ENCODE results near the gene SLC36A2.

SLC36A2 gene

DNA sequence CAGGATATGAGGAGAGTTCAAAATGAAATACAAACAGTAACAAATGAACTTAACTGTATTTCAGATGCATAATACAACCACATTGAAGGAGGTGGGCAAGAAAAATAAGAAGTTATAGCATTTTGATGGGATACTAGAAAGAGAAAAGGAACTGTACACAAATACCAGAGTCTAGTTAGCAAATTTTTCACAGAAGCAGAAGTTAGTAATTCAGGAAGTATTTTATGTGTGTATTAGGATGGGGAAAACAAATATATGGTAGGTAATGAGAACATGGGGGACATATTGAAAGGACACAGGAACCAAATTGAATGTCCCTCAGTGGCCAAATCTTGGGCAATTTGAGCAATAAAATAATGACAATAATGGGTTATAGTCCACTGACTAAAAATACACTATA, 76.0 kb downstream of the SLC36A2 start:
- TF ChIP-seq ARNTL (CRISPR knock-in tag; IDR thresholded peaks at IDR 0.05; ENCODE audit: borderline replicate concordance, low read depth) (no peak), BACH2 (CRISPR knock-in tag; IDR thresholded peaks at IDR 0.05; ENCODE audit: borderline replicate concordance) (no peak), RARB (CRISPR knock-in tag; IDR thresholded peaks at IDR 0.05) (no peak), CSDC2 (CRISPR knock-in tag; IDR thresholded peaks at IDR 0.05) (no peak), ISL1 (CRISPR knock-in tag; IDR thresholded peaks at IDR 0.05) (no peak), TOX (CRISPR knock-in tag; IDR thresholded peaks at IDR 0.05; ENCODE audit: borderline replicate concordance) (no peak), ZNF8 (CRISPR knock-in tag; IDR thresholded peaks at IDR 0.05) (no peak), ZNF70 (CRISPR knock-in tag; IDR thresholded peaks at IDR 0.05) (no peak), GLIS3 (CRISPR knock-in tag; IDR thresholded peaks at IDR 0.05) (no peak), PPARA (CRISPR knock-in tag; IDR thresholded peaks at IDR 0.05; ENCODE audit: borderline replicate concordance) (no peak), ZFP30 (CRISPR knock-in tag; IDR thresholded peaks at IDR 0.05) (no peak), SNAI2 (CRISPR knock-in tag; IDR thresholded peaks at IDR 0.05) (no peak), OSR1 (CRISPR knock-in tag; IDR thresholded peaks at IDR 0.05) (no peak)
- TF ChIP-seq, protein P1, sequence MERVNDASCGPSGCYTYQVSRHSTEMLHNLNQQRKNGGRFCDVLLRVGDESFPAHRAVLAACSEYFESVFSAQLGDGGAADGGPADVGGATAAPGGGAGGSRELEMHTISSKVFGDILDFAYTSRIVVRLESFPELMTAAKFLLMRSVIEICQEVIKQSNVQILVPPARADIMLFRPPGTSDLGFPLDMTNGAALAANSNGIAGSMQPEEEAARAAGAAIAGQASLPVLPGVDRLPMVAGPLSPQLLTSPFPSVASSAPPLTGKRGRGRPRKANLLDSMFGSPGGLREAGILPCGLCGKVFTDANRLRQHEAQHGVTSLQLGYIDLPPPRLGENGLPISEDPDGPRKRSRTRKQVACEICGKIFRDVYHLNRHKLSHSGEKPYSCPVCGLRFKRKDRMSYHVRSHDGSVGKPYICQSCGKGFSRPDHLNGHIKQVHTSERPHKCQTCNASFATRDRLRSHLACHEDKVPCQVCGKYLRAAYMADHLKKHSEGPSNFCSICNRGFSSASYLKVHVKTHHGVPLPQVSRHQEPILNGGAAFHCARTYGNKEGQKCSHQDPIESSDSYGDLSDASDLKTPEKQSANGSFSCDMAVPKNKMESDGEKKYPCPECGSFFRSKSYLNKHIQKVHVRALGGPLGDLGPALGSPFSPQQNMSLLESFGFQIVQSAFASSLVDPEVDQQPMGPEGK (CRISPR knock-in tag; IDR thresholded peaks at IDR 0.05; ENCODE audit: borderline replicate concordance): no peak
- TF ChIP-seq, protein P2, sequence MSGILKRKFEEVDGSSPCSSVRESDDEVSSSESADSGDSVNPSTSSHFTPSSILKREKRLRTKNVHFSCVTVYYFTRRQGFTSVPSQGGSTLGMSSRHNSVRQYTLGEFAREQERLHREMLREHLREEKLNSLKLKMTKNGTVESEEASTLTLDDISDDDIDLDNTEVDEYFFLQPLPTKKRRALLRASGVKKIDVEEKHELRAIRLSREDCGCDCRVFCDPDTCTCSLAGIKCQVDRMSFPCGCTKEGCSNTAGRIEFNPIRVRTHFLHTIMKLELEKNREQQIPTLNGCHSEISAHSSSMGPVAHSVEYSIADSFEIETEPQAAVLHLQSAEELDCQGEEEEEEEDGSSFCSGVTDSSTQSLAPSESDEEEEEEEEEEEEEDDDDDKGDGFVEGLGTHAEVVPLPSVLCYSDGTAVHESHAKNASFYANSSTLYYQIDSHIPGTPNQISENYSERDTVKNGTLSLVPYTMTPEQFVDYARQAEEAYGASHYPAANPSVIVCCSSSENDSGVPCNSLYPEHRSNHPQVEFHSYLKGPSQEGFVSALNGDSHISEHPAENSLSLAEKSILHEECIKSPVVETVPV (CRISPR knock-in tag; IDR thresholded peaks at IDR 0.05): no peak
- TF ChIP-seq, protein P3, sequence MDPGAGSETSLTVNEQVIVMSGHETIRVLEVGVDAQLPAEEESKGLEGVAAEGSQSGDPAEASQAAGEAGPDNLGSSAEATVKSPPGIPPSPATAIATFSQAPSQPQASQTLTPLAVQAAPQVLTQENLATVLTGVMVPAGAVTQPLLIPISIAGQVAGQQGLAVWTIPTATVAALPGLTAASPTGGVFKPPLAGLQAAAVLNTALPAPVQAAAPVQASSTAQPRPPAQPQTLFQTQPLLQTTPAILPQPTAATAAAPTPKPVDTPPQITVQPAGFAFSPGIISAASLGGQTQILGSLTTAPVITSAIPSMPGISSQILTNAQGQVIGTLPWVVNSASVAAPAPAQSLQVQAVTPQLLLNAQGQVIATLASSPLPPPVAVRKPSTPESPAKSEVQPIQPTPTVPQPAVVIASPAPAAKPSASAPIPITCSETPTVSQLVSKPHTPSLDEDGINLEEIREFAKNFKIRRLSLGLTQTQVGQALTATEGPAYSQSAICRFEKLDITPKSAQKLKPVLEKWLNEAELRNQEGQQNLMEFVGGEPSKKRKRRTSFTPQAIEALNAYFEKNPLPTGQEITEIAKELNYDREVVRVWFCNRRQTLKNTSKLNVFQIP (CRISPR knock-in tag; IDR thresholded peaks at IDR 0.05; ENCODE audit: borderline replicate concordance, low read depth): no peak

DNA sequence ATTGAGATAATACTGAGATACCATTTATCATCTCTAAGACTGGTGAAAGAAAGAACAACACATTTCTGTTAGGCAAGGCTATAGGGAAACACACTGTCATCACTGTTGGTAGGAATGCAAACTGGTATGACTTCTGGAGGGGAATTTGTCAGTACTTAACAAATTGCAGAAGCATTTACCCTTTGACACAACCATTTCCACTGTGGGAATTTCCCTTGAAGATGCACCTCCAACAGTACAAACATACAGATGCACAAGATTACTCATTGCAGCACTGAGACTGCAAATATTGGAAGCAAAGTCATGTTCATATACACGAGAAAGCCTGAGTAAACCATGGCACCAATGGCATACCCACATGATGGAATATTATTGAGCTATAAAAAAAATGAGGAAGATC, 76.8 kb downstream of the SLC36A2 start:
- no peak for ATAC-seq
- TF ChIP-seq CSDC2 (CRISPR knock-in tag; IDR thresholded peaks at IDR 0.05) (no peak), ZFP30 (CRISPR knock-in tag; IDR thresholded peaks at IDR 0.05) (no peak), ZNF565 (CRISPR knock-in tag; conservative IDR thresholded peaks at IDR 0.05; ENCODE audit: low read depth) (no peak), ZNF70 (CRISPR knock-in tag; IDR thresholded peaks at IDR 0.05) (no peak), ARNTL (CRISPR knock-in tag; IDR thresholded peaks at IDR 0.05; ENCODE audit: borderline replicate concordance, low read depth) (no peak), TOX (CRISPR knock-in tag; IDR thresholded peaks at IDR 0.05; ENCODE audit: borderline replicate concordance) (no peak), SNAI2 (CRISPR knock-in tag; IDR thresholded peaks at IDR 0.05) (no peak), ISL1 (CRISPR knock-in tag; IDR thresholded peaks at IDR 0.05) (no peak), BACH2 (CRISPR knock-in tag; IDR thresholded peaks at IDR 0.05; ENCODE audit: borderline replicate concordance) (no peak), ZFP3 (CRISPR knock-in tag; IDR thresholded peaks at IDR 0.05) (no peak)
- TF ChIP-seq, protein P3 (CRISPR knock-in tag; IDR thresholded peaks at IDR 0.05; ENCODE audit: borderline replicate concordance, low read depth): no peak
- TF ChIP-seq, protein P2 (CRISPR knock-in tag; IDR thresholded peaks at IDR 0.05): no peak

More for the DNA sequence above, 76.0 kb downstream of the SLC36A2 start:
- no peak for ATAC-seq

DNA sequence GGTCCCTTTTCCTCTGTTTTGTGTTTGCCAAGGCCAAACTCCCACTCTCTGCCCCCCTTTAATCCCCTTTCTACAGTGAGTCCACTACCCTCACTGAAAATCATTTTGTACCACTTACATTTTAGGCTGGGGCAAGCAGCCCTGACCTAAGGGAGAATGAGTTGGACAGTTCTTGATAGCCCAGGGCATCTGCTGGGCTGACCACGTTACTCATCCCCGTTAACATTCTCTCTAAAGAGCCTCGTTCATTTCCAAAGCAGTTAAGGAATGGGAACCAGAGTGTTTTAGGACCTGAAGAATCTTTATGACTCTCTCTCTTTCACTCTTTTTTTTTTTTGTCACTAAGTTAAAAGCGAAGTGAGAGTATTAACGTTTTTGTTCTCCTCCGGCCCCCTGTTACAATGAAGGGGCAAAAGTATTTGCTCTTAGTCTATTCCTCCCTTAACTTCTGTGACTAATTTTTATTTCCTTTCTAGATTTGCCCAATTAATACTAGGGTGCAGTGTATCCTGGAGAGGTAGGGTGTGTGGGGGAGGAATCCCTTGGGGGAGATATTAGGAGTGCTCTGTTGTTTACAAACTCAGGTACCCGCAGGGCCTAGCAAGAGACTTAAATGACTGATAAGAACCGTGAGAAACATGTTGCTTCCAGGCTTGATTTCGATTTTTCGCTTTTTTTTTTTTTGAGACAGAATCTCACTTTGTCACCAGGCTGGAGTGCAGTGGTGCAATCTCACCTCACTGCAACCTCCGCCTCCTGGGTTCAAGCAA, 79.7 kb downstream of the SLC36A2 start:
- TF ChIP-seq ISL1 (CRISPR knock-in tag; IDR thresholded peaks at IDR 0.05): no peak
- no peak for TF ChIP-seq OSR1 (CRISPR knock-in tag; IDR thresholded peaks at IDR 0.05)
- no peak for ATAC-seq

All from SK-N-SH treated with all-trans-retinoic acid at 6 μM for 48 hours (cell line).